ENCODE data around the gene ZNF672. TPM values are rescaled to one million over a fixed set of nuclear protein-coding genes. Genes with fewer than 3 reads are reported as not detected.

The ZNF672 gene
- total and polyA plus RNA-seq, 4 donors: 6.4 to 28.0 (median 20.1) TPM

DNA sequence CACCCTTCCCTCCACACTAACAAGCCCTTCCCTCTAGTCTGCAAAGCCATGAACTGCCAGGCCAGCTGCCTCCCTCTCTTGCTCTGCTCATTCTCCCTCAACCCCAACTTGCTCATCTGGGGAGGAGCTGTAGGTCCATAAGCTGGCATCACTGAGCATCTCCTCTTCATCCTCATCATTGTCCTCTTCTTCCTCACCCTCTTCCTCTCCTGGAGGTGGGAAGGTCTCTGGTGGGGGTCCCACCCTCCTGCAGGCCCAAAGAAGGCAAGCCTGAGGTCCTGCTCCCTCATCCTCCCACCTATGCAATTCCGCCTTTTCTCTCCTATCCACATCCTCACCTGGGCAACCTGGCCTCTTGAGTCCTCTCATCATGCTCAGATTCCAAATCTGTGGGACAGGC, 18.2 kb downstream of the ZNF672 start:
- no peak overlapping the region for H3K4me3 ChIP-seq (ENCODE audit: low read depth in 1 of 3, low read length in 3 of 3)
- peaks cover 0 to 4% (median 1%) of the 10 kb centered on the region in 4 donors for H3K36me3 ChIP-seq (ENCODE audit: control insufficient read depth in 4 of 4, insufficient read depth in 3 of 4, low read depth in 1 of 4, low read length in 3 of 4)
- WGBS: 100% methylated on average over 1 of the region's 1 CpG
- H3K9me3 ChIP-seq (ENCODE audit: control insufficient read depth in 4 of 4, low read length in 3 of 4): no peaks in the 10 kb centered on the region
- H3K4me1 ChIP-seq (ENCODE audit: control insufficient read depth in 4 of 4, insufficient read depth in 4 of 4, low read length in 3 of 4): peaks cover 4 to 21% (median 10%) of the 10 kb centered on the region in 4 donors
- DNase-seq (ENCODE audit: low spot score): no peak
- H3K27me3 ChIP-seq (ENCODE audit: control insufficient read depth in 4 of 4, insufficient read depth in 4 of 4, low read length in 3 of 4): no peaks in the 10 kb centered on the region
- H3K27ac ChIP-seq (ENCODE audit: low read depth in 1 of 2, low read length in 2 of 2): no peak overlapping the region
- TF ChIP-seq HNF4A (conservative IDR thresholded peaks at IDR 0.05) (no peak), FOXA1 (IDR thresholded peaks at IDR 0.05) (no peak), JUND (IDR thresholded peaks at IDR 0.05) (no peak), NR2F2 (IDR thresholded peaks at IDR 0.05) (no peak), RAD21 (IDR thresholded peaks at IDR 0.05) (no peak)
- TF ChIP-seq, protein P1, sequence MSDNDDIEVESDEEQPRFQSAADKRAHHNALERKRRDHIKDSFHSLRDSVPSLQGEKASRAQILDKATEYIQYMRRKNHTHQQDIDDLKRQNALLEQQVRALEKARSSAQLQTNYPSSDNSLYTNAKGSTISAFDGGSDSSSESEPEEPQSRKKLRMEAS (IDR thresholded peaks at IDR 0.05): no peak
- no peak overlapping the region for H3K9ac ChIP-seq (ENCODE audit: low read depth in 1 of 2, low read length in 2 of 2)

DNA sequence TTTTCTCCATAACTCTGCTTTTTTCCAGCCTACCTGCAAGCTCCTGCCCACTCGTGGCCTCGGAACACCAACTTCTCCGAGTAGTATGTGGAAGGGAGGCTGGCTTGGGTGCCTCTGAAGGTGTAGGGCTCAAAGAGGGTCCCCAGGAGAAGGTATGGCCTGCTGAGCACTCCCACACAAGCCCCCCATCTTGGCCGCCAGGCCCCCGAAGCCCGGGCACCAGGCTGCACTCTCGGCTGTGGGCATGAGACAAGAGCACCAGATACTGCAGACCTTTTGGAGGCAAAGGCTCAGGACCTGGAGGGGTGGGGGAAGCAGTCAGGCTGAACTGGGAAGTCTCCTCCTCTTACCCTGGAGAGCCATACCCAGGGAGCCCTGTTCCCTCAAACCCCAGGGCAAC, 19.2 kb downstream of the ZNF672 start:
- H3K4me1 ChIP-seq (ENCODE audit: control insufficient read depth in 4 of 4, insufficient read depth in 4 of 4, low read length in 3 of 4): peaks cover 4 to 21% (median 10%) of the 10 kb centered on the region in 4 donors
- H3K36me3 ChIP-seq (ENCODE audit: control insufficient read depth in 4 of 4, insufficient read depth in 3 of 4, low read depth in 1 of 4, low read length in 3 of 4): peaks cover 0 to 3% (median 0%) of the 10 kb centered on the region in 4 donors
- 93% methylated on average over 7 of the region's 7 CpGs for WGBS
- no peak overlapping the region for H3K9ac ChIP-seq (ENCODE audit: low read depth in 1 of 2, low read length in 2 of 2)
- H3K27ac ChIP-seq (ENCODE audit: low read depth in 1 of 2, low read length in 2 of 2): no peak overlapping the region
- no peaks in the 10 kb centered on the region for H3K27me3 ChIP-seq (ENCODE audit: control insufficient read depth in 4 of 4, insufficient read depth in 4 of 4, low read length in 3 of 4)
- no peak for TF ChIP-seq SP1 (IDR thresholded peaks at IDR 0.05)
- TF ChIP-seq GABPA (IDR thresholded peaks at IDR 0.05 in 1 of 2, conservative IDR thresholded peaks at IDR 0.05 in 1 of 2): no peak
- TF ChIP-seq, protein P1 (IDR thresholded peaks at IDR 0.05): no peak
- TF ChIP-seq HNF4G (IDR thresholded peaks at IDR 0.05): no peak
- TF ChIP-seq FOXA1 (IDR thresholded peaks at IDR 0.05): no peak
- H3K9me3 ChIP-seq (ENCODE audit: control insufficient read depth in 4 of 4, low read length in 3 of 4): no peaks in the 10 kb centered on the region
- H3K4me3 ChIP-seq (ENCODE audit: low read depth in 1 of 3, low read length in 3 of 3): no peak overlapping the region
- no peak for DNase-seq (ENCODE audit: low spot score)

DNA sequence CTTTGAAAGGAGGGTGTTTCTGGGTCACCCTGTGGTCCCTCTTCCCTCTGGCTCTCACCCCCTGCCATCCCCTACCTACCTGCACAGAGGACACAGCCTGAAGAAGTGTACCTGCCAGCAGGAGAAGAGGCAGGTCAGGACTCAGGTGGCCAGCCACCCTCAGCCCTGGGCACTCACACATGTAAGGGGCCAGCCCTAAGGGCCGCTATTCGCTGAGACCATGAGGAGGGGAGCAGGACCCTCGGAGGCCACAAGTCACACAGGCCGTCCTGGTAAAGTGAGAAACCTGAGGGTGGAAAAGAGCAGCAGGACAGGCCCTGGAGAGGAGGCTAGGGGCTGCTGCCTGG, 19.7 kb downstream of the ZNF672 start:
- Histone ChIP-seq H3K4me3 (ENCODE audit: low read depth in 1 of 3, low read length in 3 of 3) (peak overlapping the region; percentile 36 to 90 (median 66)), H3K27ac (ENCODE audit: low read depth in 1 of 2, low read length in 2 of 2) (peak overlapping the region in 1 of 2 donors; percentile 91), H3K9me3 (ENCODE audit: control insufficient read depth in 4 of 4, low read length in 3 of 4) (no peaks in the 10 kb centered on the region), H3K9ac (ENCODE audit: low read depth in 1 of 2, low read length in 2 of 2) (peak overlapping the region; percentile 4 to 70), H3K4me1 (ENCODE audit: control insufficient read depth in 4 of 4, insufficient read depth in 4 of 4, low read length in 3 of 4) (peaks cover 4 to 22% (median 12%) of the 10 kb centered on the region in 4 donors), H3K36me3 (ENCODE audit: control insufficient read depth in 4 of 4, insufficient read depth in 3 of 4, low read depth in 1 of 4, low read length in 3 of 4) (peaks cover 0 to 3% (median 0%) of the 10 kb centered on the region in 4 donors), H3K27me3 (ENCODE audit: control insufficient read depth in 4 of 4, insufficient read depth in 4 of 4, low read length in 3 of 4) (no peaks in the 10 kb centered on the region)
- no peak for TF ChIP-seq FOXA1 (IDR thresholded peaks at IDR 0.05)
- TF ChIP-seq GABPA (IDR thresholded peaks at IDR 0.05 in 1 of 2, conservative IDR thresholded peaks at IDR 0.05 in 1 of 2): no peak
- TF ChIP-seq EGR1 (IDR thresholded peaks at IDR 0.05; ENCODE audit: low read depth in 2 of 2): no peak
- TF ChIP-seq, protein P2, sequence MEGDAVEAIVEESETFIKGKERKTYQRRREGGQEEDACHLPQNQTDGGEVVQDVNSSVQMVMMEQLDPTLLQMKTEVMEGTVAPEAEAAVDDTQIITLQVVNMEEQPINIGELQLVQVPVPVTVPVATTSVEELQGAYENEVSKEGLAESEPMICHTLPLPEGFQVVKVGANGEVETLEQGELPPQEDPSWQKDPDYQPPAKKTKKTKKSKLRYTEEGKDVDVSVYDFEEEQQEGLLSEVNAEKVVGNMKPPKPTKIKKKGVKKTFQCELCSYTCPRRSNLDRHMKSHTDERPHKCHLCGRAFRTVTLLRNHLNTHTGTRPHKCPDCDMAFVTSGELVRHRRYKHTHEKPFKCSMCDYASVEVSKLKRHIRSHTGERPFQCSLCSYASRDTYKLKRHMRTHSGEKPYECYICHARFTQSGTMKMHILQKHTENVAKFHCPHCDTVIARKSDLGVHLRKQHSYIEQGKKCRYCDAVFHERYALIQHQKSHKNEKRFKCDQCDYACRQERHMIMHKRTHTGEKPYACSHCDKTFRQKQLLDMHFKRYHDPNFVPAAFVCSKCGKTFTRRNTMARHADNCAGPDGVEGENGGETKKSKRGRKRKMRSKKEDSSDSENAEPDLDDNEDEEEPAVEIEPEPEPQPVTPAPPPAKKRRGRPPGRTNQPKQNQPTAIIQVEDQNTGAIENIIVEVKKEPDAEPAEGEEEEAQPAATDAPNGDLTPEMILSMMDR (IDR thresholded peaks at IDR 0.05; ENCODE audit: low read depth, low read length, missing input control): no peak
- TF ChIP-seq TAF1 (conservative IDR thresholded peaks at IDR 0.05): no peak
- TF ChIP-seq RAD21 (IDR thresholded peaks at IDR 0.05): no peak
- TF ChIP-seq FOXA2 (IDR thresholded peaks at IDR 0.05): no peak
- TF ChIP-seq SP1 (IDR thresholded peaks at IDR 0.05): no peak
- no peak for TF ChIP-seq RXRA (IDR thresholded peaks at IDR 0.05)
- no peak for TF ChIP-seq HNF4G (IDR thresholded peaks at IDR 0.05)
- no peak for TF ChIP-seq YY1 (IDR thresholded peaks at IDR 0.05)
- TF ChIP-seq, protein P1 (IDR thresholded peaks at IDR 0.05): no peak
- TF ChIP-seq, protein P3, sequence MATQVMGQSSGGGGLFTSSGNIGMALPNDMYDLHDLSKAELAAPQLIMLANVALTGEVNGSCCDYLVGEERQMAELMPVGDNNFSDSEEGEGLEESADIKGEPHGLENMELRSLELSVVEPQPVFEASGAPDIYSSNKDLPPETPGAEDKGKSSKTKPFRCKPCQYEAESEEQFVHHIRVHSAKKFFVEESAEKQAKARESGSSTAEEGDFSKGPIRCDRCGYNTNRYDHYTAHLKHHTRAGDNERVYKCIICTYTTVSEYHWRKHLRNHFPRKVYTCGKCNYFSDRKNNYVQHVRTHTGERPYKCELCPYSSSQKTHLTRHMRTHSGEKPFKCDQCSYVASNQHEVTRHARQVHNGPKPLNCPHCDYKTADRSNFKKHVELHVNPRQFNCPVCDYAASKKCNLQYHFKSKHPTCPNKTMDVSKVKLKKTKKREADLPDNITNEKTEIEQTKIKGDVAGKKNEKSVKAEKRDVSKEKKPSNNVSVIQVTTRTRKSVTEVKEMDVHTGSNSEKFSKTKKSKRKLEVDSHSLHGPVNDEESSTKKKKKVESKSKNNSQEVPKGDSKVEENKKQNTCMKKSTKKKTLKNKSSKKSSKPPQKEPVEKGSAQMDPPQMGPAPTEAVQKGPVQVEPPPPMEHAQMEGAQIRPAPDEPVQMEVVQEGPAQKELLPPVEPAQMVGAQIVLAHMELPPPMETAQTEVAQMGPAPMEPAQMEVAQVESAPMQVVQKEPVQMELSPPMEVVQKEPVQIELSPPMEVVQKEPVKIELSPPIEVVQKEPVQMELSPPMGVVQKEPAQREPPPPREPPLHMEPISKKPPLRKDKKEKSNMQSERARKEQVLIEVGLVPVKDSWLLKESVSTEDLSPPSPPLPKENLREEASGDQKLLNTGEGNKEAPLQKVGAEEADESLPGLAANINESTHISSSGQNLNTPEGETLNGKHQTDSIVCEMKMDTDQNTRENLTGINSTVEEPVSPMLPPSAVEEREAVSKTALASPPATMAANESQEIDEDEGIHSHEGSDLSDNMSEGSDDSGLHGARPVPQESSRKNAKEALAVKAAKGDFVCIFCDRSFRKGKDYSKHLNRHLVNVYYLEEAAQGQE (IDR thresholded peaks at IDR 0.05): no peak
- DNase-seq (ENCODE audit: low spot score): no peak
- 42% methylated on average over 4 of the region's 4 CpGs for WGBS

Measured in liver (tissue), 9 donors.